Neuronal stem cell (in vitro differentiated cells): ENCODE measurements around the gene INSIG2.

ENCODE experiments used
- DNase-seq: peaks from one replicate; pipeline ENCODE4 v3.0.0-alpha.2; 2013; ENCODE audit warnings: low spot score
- H2AFZ ChIP-seq: one replicate; pipeline ENCODE4 v1.6.1; 2013; ENCODE audit warnings: mild to moderate bottlenecking, low read length, inconsistent platforms
- H2AK5ac ChIP-seq: 2 replicates; pipeline ENCODE4 v1.6.1; 2013; ENCODE audit warnings: low read depth, mild to moderate bottlenecking, inconsistent platforms, low read length, moderate library complexity, mixed read lengths
- H2BK120ac ChIP-seq: 2 replicates; pipeline ENCODE4 v1.6.1; 2013; ENCODE audit warnings: low read depth, mild to moderate bottlenecking, inconsistent platforms, low read length, moderate library complexity, mixed read lengths
- H2BK12ac ChIP-seq: one replicate; pipeline ENCODE4 v1.6.1; 2013; ENCODE audit warnings: low read length, inconsistent platforms
- H2BK15ac ChIP-seq: 2 replicates; pipeline ENCODE4 v1.6.1; 2013; ENCODE audit warnings: mild to moderate bottlenecking, low read length, inconsistent platforms, mixed read lengths
- H2BK5ac ChIP-seq: one replicate; pipeline ENCODE4 v1.6.1; 2013; ENCODE audit warnings: inconsistent platforms, mild to moderate bottlenecking, low read length, moderate library complexity
- H3K14ac ChIP-seq: one replicate; pipeline ENCODE4 v1.6.1; 2013; ENCODE audit warnings: low read length, inconsistent platforms
- H3K18ac ChIP-seq: 2 replicates; pipeline ENCODE4 v1.6.1; 2013; ENCODE audit warnings: low read length, inconsistent platforms
- H3K23ac ChIP-seq: 2 replicates; pipeline ENCODE4 v1.6.1; 2013; ENCODE audit warnings: low read depth, mild to moderate bottlenecking, mixed read lengths, low read length, inconsistent platforms; ENCODE audit not compliant: poor library complexity
- H3K27ac ChIP-seq: replicated peaks from 3 replicates; pipeline ENCODE4 v1.5.1; 2013; ENCODE audit warnings: low read length, inconsistent platforms
- H3K27me3 ChIP-seq, 3 experiments: 2 replicates each; pipeline ENCODE4 v1.6.1; 2013; ENCODE audit warnings: low read length in 3 of 3, mild to moderate bottlenecking in 2 of 3, inconsistent platforms in 1 of 3, low read depth in 1 of 3, mixed read lengths in 1 of 3, moderate library complexity in 1 of 3; ENCODE audit not compliant: control insufficient read depth in 3 of 3, insufficient read depth in 3 of 3
- H3K36me3 ChIP-seq, 2 donors: replicated peaks in 1 of 2; 2 replicates each; pipeline ENCODE4 v1.6.1; 2013; ENCODE audit warnings: low read length in 2 of 2; ENCODE audit not compliant: control insufficient read depth in 2 of 2, insufficient read depth in 2 of 2
- H3K4ac ChIP-seq: 2 replicates; pipeline ENCODE4 v1.6.1; 2013; ENCODE audit warnings: inconsistent platforms, mild to moderate bottlenecking, low read length, moderate library complexity
- H3K4me1 ChIP-seq, 2 donors: 1 replicate in 1 of 2; 2 replicates in 1 of 2; pipeline ENCODE4 v1.6.1; 2013; ENCODE audit warnings: low read length in 2 of 2, low read depth in 1 of 2; ENCODE audit not compliant: control insufficient read depth in 2 of 2, insufficient read depth in 1 of 2
- H3K4me2 ChIP-seq: one replicate; pipeline ENCODE4 v1.6.1; 2013; ENCODE audit warnings: mild to moderate bottlenecking, low read length, inconsistent platforms; ENCODE audit not compliant: insufficient read depth, poor library complexity, severe bottlenecking
- H3K4me3 ChIP-seq, 2 donors: 2 replicates each; pipeline ENCODE4 v1.5.1; 2013; ENCODE audit warnings: low read length in 2 of 2, mild to moderate bottlenecking in 2 of 2, inconsistent platforms in 1 of 2, moderate library complexity in 1 of 2
- H3K79me1 ChIP-seq: one replicate; pipeline ENCODE4 v1.6.1; 2013; ENCODE audit warnings: low read depth, mild to moderate bottlenecking, inconsistent platforms, low read length, moderate library complexity
- H3K9ac ChIP-seq: one replicate; pipeline ENCODE4 v1.6.1; 2013; ENCODE audit warnings: mild to moderate bottlenecking, low read depth, low read length, inconsistent platforms; ENCODE audit not compliant: poor library complexity
- H3K9me3 ChIP-seq, 2 donors: replicated peaks in 1 of 2; 2 replicates each; pipeline versions ENCODE3 to v1.6.1; 2013; ENCODE audit warnings: low read length in 2 of 2, mild to moderate bottlenecking in 2 of 2, inconsistent platforms in 1 of 2, low read depth in 1 of 2, mixed read lengths in 1 of 2, moderate library complexity in 1 of 2; ENCODE audit not compliant: control insufficient read depth in 2 of 2, insufficient read depth in 1 of 2
- H4K8ac ChIP-seq: one replicate; pipeline ENCODE4 v1.6.1; 2013; ENCODE audit warnings: low read depth, mild to moderate bottlenecking, inconsistent platforms, low read length, moderate library complexity
- H4K91ac ChIP-seq: one replicate; pipeline ENCODE4 v1.6.1; 2013; ENCODE audit warnings: low read length, low read depth, mild to moderate bottlenecking, inconsistent platforms; ENCODE audit not compliant: poor library complexity
- WGBS, 2 donors: extraction: QIAGEN DNeasy Blood & Tissue Kit; methylation state at CpG; one replicate each; pipeline ENCODE4 v1.1.7; 2013; ENCODE audit warnings: missing lambda C conversion rate in 2 of 2, mixed read lengths in 1 of 2; ENCODE audit not compliant: insufficient read length in 2 of 2, insufficient replicate concordance in 1 of 2; ENCODE audit errors: extremely low coverage in 2 of 2; 5-methylcytosine and 5-hydroxymethylcytosine counted together

The INSIG2 gene

GRCh38 chr2:118089139-118089800, 999 bp downstream of the INSIG2 start:
- Histone ChIP-seq H2AFZ (peak overlapping the region; percentile 95), H2BK12ac (no peak overlapping the region), H3K4me3 (peak overlapping the region; percentile 92 to 97), H3K9me3 (no peaks in the 10 kb centered on the region), H3K14ac (no peak overlapping the region), H3K79me1 (peaks cover 4% of the 10 kb centered on the region), H3K36me3 (no peaks in the 10 kb centered on the region), H2BK15ac (no peak overlapping the region), H3K4me1 (peaks cover 2 to 3% of the 10 kb centered on the region in 2 donors), H4K91ac (no peak overlapping the region), H4K8ac (no peak overlapping the region), H3K27ac (no peak overlapping the region), H3K4ac (no peak overlapping the region), H3K23ac (no peak overlapping the region), H2BK120ac (no peak overlapping the region), H2BK5ac (no peak overlapping the region), H3K27me3 (peaks cover 0 to 19% (median 0%) of the 10 kb centered on the region in 3 experiments), H3K18ac (no peak overlapping the region), H3K9ac (no peak overlapping the region), H2AK5ac (no peak overlapping the region), H3K4me2 (peak overlapping the region; percentile 71)
- WGBS, 2 donors: no CpG with 5 or more reads among the region's 11 CpGs
- DNase-seq: peak; percentile 14

DNA sequence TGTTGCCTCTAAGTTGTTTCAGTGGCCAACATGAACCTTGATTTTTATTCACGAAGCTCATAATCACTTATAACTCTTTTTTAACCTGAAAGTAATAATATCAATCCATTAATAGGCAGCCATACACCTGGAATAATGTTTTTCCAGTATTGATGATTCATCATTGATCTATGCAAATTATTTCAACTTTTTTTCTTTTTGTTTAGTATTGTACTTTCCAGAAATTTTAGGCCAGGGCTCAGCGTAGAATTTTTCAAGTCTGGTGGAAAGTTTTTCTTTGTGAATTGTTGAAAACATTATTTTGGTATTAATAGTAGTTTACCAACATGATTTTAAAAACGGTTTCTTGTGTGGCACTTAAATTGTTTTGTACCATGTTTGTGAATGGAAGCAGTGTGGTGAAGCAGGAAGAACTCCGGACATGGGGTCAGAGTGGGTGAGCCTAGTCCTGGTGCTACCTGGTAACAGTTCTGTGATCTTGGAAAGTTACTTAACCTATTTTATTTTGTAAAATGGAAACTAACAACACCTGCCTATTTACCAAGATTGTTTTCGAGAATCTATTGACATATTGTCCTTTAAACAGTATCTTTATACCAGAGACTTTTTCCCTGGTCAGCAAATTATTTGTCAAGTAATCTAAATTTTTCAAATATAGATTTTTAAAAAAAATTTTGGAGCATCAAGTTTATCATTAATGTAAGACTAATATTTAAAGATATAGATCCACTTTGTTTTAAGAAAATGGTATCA, 2.3 kb downstream of the INSIG2 start:
- no peak overlapping the region for H3K27ac ChIP-seq
- H4K8ac ChIP-seq: no peak overlapping the region
- no peak overlapping the region for H2AFZ ChIP-seq
- no peak for DNase-seq
- peaks cover 0 to 7% (median 0%) of the 10 kb centered on the region in 3 experiments for H3K27me3 ChIP-seq
- no peak overlapping the region for H3K14ac ChIP-seq
- WGBS, 2 donors: no CpG with 5 or more reads among the region's 5 CpGs
- H4K91ac ChIP-seq: no peak overlapping the region
- H2BK15ac ChIP-seq: no peak overlapping the region
- H3K9ac ChIP-seq: no peak overlapping the region
- H3K23ac ChIP-seq: no peak overlapping the region
- no peaks in the 10 kb centered on the region for H3K9me3 ChIP-seq
- H3K18ac ChIP-seq: no peak overlapping the region
- no peak overlapping the region for H3K4ac ChIP-seq
- peaks cover 4% of the 10 kb centered on the region for H3K79me1 ChIP-seq
- peak overlapping the region in 1 of 2 donors; percentile 97 for H3K4me3 ChIP-seq
- H3K36me3 ChIP-seq: no peaks in the 10 kb centered on the region
- H2BK12ac ChIP-seq: no peak overlapping the region
- H2BK120ac ChIP-seq: no peak overlapping the region
- H3K4me1 ChIP-seq: peaks cover 2 to 3% of the 10 kb centered on the region in 2 donors
- H3K4me2 ChIP-seq: no peak overlapping the region
- H2AK5ac ChIP-seq: no peak overlapping the region
- no peak overlapping the region for H2BK5ac ChIP-seq

GRCh38 chr2:118091140-118091478, 2.8 kb downstream of the INSIG2 start:
- no peak overlapping the region for H3K14ac ChIP-seq
- DNase-seq: no peak
- no peak overlapping the region for H2BK5ac ChIP-seq
- no peak overlapping the region for H3K4me3 ChIP-seq
- WGBS, 2 donors: no CpG with 5 or more reads among the region's 2 CpGs
- H3K23ac ChIP-seq: no peak overlapping the region
- no peak overlapping the region for H3K4me2 ChIP-seq
- no peaks in the 10 kb centered on the region for H3K36me3 ChIP-seq
- no peak overlapping the region for H2AK5ac ChIP-seq
- H4K8ac ChIP-seq: no peak overlapping the region
- no peak overlapping the region for H3K9ac ChIP-seq
- H2AFZ ChIP-seq: no peak overlapping the region
- H3K4me1 ChIP-seq: peaks cover 3% of the 10 kb centered on the region in 2 donors
- H2BK15ac ChIP-seq: no peak overlapping the region
- H2BK12ac ChIP-seq: no peak overlapping the region
- no peak overlapping the region for H3K4ac ChIP-seq
- H3K27me3 ChIP-seq: peaks cover 0 to 6% (median 0%) of the 10 kb centered on the region in 3 experiments
- no peak overlapping the region for H3K18ac ChIP-seq
- H2BK120ac ChIP-seq: no peak overlapping the region
- H3K27ac ChIP-seq: no peak overlapping the region
- H4K91ac ChIP-seq: no peak overlapping the region
- H3K9me3 ChIP-seq: no peaks in the 10 kb centered on the region
- peaks cover 4% of the 10 kb centered on the region for H3K79me1 ChIP-seq

GRCh38 chr2:118091631-118092030, 3.4 kb downstream of the INSIG2 start:
- Histone ChIP-seq H3K36me3 (peaks cover 0 to 3% of the 10 kb centered on the region in 2 donors), H4K91ac (no peak overlapping the region)
- WGBS, 2 donors: no CpG with 5 or more reads among the region's 1 CpG

More at GRCh38 chr2:118091631-118092030, 3.4 kb downstream of the INSIG2 start:
- no peak overlapping the region for H2BK120ac ChIP-seq
- peaks cover 4% of the 10 kb centered on the region for H3K79me1 ChIP-seq
- no peak overlapping the region for H3K4me3 ChIP-seq
- no peak overlapping the region for H3K27ac ChIP-seq
- no peak overlapping the region for H4K8ac ChIP-seq
- no peak overlapping the region for H2BK15ac ChIP-seq
- H3K18ac ChIP-seq: no peak overlapping the region
- H3K4ac ChIP-seq: no peak overlapping the region
- H3K23ac ChIP-seq: no peak overlapping the region
- DNase-seq: no peak
- H2AK5ac ChIP-seq: no peak overlapping the region
- H3K14ac ChIP-seq: no peak overlapping the region
- H2BK5ac ChIP-seq: no peak overlapping the region
- no peaks in the 10 kb centered on the region for H3K9me3 ChIP-seq
- peaks cover 0 to under 1% (median 0%) of the 10 kb centered on the region in 3 experiments for H3K27me3 ChIP-seq
- H2BK12ac ChIP-seq: no peak overlapping the region
- H3K9ac ChIP-seq: no peak overlapping the region
- no peak overlapping the region for H3K4me2 ChIP-seq
- peaks cover 3% of the 10 kb centered on the region in 2 donors for H3K4me1 ChIP-seq
- H2AFZ ChIP-seq: no peak overlapping the region
